SK-N-MC (cell line): ENCODE data around the gene ETV1.
"Not testable (repeated sequence)": the region's sequence is repeated elsewhere in the genome, so short reads cannot be mapped to it uniquely, and the experiment has no call there.

ENCODE experiments used
- DNase-seq: peaks from one replicate; pipeline ENCODE4 v3.0.0-alpha.2; 2011; ENCODE audit warnings: low read depth, low spot score
- H3K27ac ChIP-seq: fragments of 200-600 bp; sonication (generic); 2 replicates; pipeline ENCODE4 v1.5.1; 2016; ENCODE audit warnings: mixed run types
- H3K36me3 ChIP-seq: fragments of 200-600 bp; sonication (generic); 2 replicates; pipeline ENCODE4 v1.6.1; 2017; ENCODE audit warnings: antibody characterized with exemption, low read length, mixed read lengths; ENCODE audit not compliant: insufficient read depth
- H3K4me3 ChIP-seq: fragments of 200-600 bp; sonication (generic); 2 replicates; pipeline ENCODE4 v1.5.1; 2016
- H3K9ac ChIP-seq: fragments of 200-600 bp; sonication (generic); 2 replicates; pipeline ENCODE4 v1.8.0; 2017; ENCODE audit warnings: mixed run types, mixed read lengths; ENCODE audit not compliant: insufficient read length
- H3K9me3 ChIP-seq: fragments of 200-600 bp; sonication (generic); 2 replicates; pipeline ENCODE4 v1.6.1; 2017; ENCODE audit warnings: low read depth, mild to moderate bottlenecking, antibody characterized with exemption, low read length, moderate library complexity, mixed read lengths
- EZH2 ChIP-seq: fragments of 200-600 bp; sonication (generic); IDR thresholded peaks from one replicate; pipeline ENCODE4 v1.6.1; 2017; ENCODE audit warnings: antibody characterized with exemption
- FOXP2 ChIP-seq: optimal IDR thresholded peaks from 2 replicates; pipeline ENCODE3; 2011; ENCODE audit warnings: mild to moderate bottlenecking, moderate library complexity; ENCODE audit not compliant: insufficient read depth; ENCODE audit errors: extremely low read length, control extremely low read depth
- POLR2AphosphoS5 ChIP-seq: IDR thresholded peaks from 2 replicates; pipeline ENCODE4 v1.6.1; 2012; ENCODE audit warnings: mild to moderate bottlenecking, low read depth, low read length, borderline replicate concordance

ETV1 gene

GRCh38 chr7:13921062-13921461 lies 68.4 kb downstream of the ETV1 start:
- H3K27ac ChIP-seq: no peak overlapping the region
- no peaks in the 10 kb centered on the region for H3K36me3 ChIP-seq
- TF ChIP-seq FOXP2: no peak
- TF ChIP-seq POLR2AphosphoS5: no peak
- TF ChIP-seq EZH2: no peak
- H3K4me3 ChIP-seq: no peak overlapping the region
- no peak for DNase-seq
- no peaks in the 10 kb centered on the region for H3K9me3 ChIP-seq
- no peak overlapping the region for H3K9ac ChIP-seq

GRCh38 chr7:13920053-13920697 lies 69.3 kb downstream of the ETV1 start:
- peak overlapping the region; percentile 76 for H3K9ac ChIP-seq
- DNase-seq: peak; percentile 68

GRCh38 chr7:13918333-13918732 lies 71.1 kb downstream of the ETV1 start:
- H3K27ac ChIP-seq, H3K9me3 ChIP-seq, H3K36me3 ChIP-seq, H3K9ac ChIP-seq, H3K4me3 ChIP-seq, DNase-seq: not testable (repeated sequence)

More at GRCh38 chr7:13920053-13920697, 69.3 kb downstream of the ETV1 start:
- Histone ChIP-seq H3K27ac (peak overlapping the region; percentile 97), H3K4me3 (peak overlapping the region; percentile 61), H3K36me3 (no peaks in the 10 kb centered on the region), H3K9me3 (no peaks in the 10 kb centered on the region)
- TF ChIP-seq POLR2AphosphoS5: no peak; the same call in 1 of the 2 replicates
- TF ChIP-seq FOXP2: peak; percentile 99
- TF ChIP-seq EZH2: no peak

- not testable (repeated sequence) for H3K36me3 ChIP-seq, H3K9ac ChIP-seq, H3K27ac ChIP-seq, H3K9me3 ChIP-seq, H3K4me3 ChIP-seq, DNase-seq
Observed at GRCh38 chr7:13917103-13917502, 72.4 kb downstream of the ETV1 start.

- no peak for DNase-seq
- Histone ChIP-seq H3K4me3 (no peak overlapping the region), H3K27ac (peak overlapping the region; percentile 31; the same call in 1 of the 2 replicates), H3K9me3 (no peaks in the 10 kb centered on the region), H3K9ac (no peak overlapping the region), H3K36me3 (no peaks in the 10 kb centered on the region)
- TF ChIP-seq FOXP2 (no peak), POLR2AphosphoS5 (no peak), EZH2 (no peak)
Observed at GRCh38 chr7:13915891-13916290, 73.6 kb downstream of the ETV1 start.

GRCh38 chr7:13912715-13913278 lies 76.7 kb downstream of the ETV1 start:
- peak overlapping the region; percentile 19; the same call in 1 of the 2 replicates for H3K4me3 ChIP-seq
- TF ChIP-seq POLR2AphosphoS5 (no peak), FOXP2 (no peak), EZH2 (no peak)
- no peaks in the 10 kb centered on the region for H3K36me3 ChIP-seq
- H3K9ac ChIP-seq: no peak overlapping the region
- DNase-seq: no peak
- H3K9me3 ChIP-seq: no peaks in the 10 kb centered on the region
- 0 out of 2 replicates have a peak overlapping the region, but pooled peaks have one; percentile 39 for H3K27ac ChIP-seq

- no peak overlapping the region for H3K4me3 ChIP-seq
- no peak overlapping the region for H3K27ac ChIP-seq
- no peaks in the 10 kb centered on the region for H3K9me3 ChIP-seq
- no peak for DNase-seq
- no peaks in the 10 kb centered on the region for H3K36me3 ChIP-seq
- no peak overlapping the region for H3K9ac ChIP-seq
- TF ChIP-seq EZH2 (no peak), FOXP2 (no peak), POLR2AphosphoS5 (no peak)
Observed at GRCh38 chr7:13911909-13912308, 77.6 kb downstream of the ETV1 start.

GRCh38 chr7:13910805-13911551 lies 78.5 kb downstream of the ETV1 start:
- Histone ChIP-seq H3K9ac (no peak overlapping the region), H3K9me3 (no peaks in the 10 kb centered on the region), H3K27ac (no peak overlapping the region), H3K4me3 (no peak overlapping the region), H3K36me3 (no peaks in the 10 kb centered on the region)
- no peak for DNase-seq
- TF ChIP-seq FOXP2 (no peak), EZH2 (no peak), POLR2AphosphoS5 (no peak)
